Activated T-cell treated with anti-CD3 and anti-CD28 coated beads, Interleukin-2, amount 50 U/mL, for 24 hours (primary cell): ENCODE measurements around the gene TRAPPC3L.

ENCODE experiments used
- DNase-seq: peaks from one replicate; pipeline ENCODE4 v3.0.0-alpha.2; 2020
- H3K27ac Mint-ChIP-seq: 2 replicates; pipeline ENCODE4 v1.8.0; 2020; ENCODE audit warnings: mild to moderate bottlenecking, mixed read lengths
- H3K27me3 Mint-ChIP-seq: 2 replicates; pipeline ENCODE4 v1.8.0; 2020; ENCODE audit warnings: mixed read lengths
- H3K36me3 Mint-ChIP-seq: 2 replicates; pipeline ENCODE4 v1.8.0; 2020; ENCODE audit warnings: low read depth, mixed read lengths
- H3K4me1 Mint-ChIP-seq: 2 replicates; pipeline ENCODE4 v1.8.0; 2020; ENCODE audit warnings: low read depth, mixed read lengths
- H3K4me3 Mint-ChIP-seq: 2 replicates; pipeline ENCODE4 v1.8.0; 2020; ENCODE audit warnings: mild to moderate bottlenecking, moderate library complexity, mixed read lengths
- H3K9me3 Mint-ChIP-seq: 2 replicates; pipeline ENCODE4 v1.8.0; 2020; ENCODE audit warnings: mixed read lengths

TRAPPC3L gene

GRCh38 chr6:116564921-116565872, 19.7 kb upstream of the TRAPPC3L start:
- Mint-ChIP-seq H3K9me3 (no peaks in the 10 kb centered on the region), H3K4me3 (peak overlapping the region; percentile 8), H3K27ac (no peak overlapping the region), H3K4me1 (peaks cover 28% of the 10 kb centered on the region), H3K27me3 (peaks cover 17% of the 10 kb centered on the region), H3K36me3 (no peaks in the 10 kb centered on the region)
- peak; percentile 36 for DNase-seq

GRCh38 chr6:116564311-116564710, 18.8 kb upstream of the TRAPPC3L start:
- Mint-ChIP-seq H3K4me1 (peaks cover 19% of the 10 kb centered on the region), H3K4me3 (no peak overlapping the region), H3K27ac (no peak overlapping the region), H3K9me3 (no peaks in the 10 kb centered on the region), H3K27me3 (peaks cover 17% of the 10 kb centered on the region), H3K36me3 (no peaks in the 10 kb centered on the region)
- no peak for DNase-seq

GRCh38 chr6:116563830-116564229, 18.3 kb upstream of the TRAPPC3L start:
- no peaks in the 10 kb centered on the region for H3K9me3 Mint-ChIP-seq
- H3K27ac Mint-ChIP-seq = no peak overlapping the region
- H3K4me3 Mint-ChIP-seq = no peak overlapping the region
- peaks cover 17% of the 10 kb centered on the region for H3K27me3 Mint-ChIP-seq
- no peak for DNase-seq
- H3K4me1 Mint-ChIP-seq = peaks cover 14% of the 10 kb centered on the region
- H3K36me3 Mint-ChIP-seq = no peaks in the 10 kb centered on the region

- no peak overlapping the region for H3K4me3 Mint-ChIP-seq
- no peaks in the 10 kb centered on the region for H3K9me3 Mint-ChIP-seq
- H3K27ac Mint-ChIP-seq = no peak overlapping the region
- peaks cover 6% of the 10 kb centered on the region for H3K4me1 Mint-ChIP-seq
- H3K27me3 Mint-ChIP-seq = peaks cover 17% of the 10 kb centered on the region
- DNase-seq = no peak
- no peaks in the 10 kb centered on the region for H3K36me3 Mint-ChIP-seq
Measured at GRCh38 chr6:116562614-116563013, 17.1 kb upstream of the TRAPPC3L start.

- peaks cover 17% of the 10 kb centered on the region for H3K27me3 Mint-ChIP-seq
- no peak for DNase-seq
Measured at GRCh38 chr6:116562019-116562403, 16.5 kb upstream of the TRAPPC3L start.

GRCh38 chr6:116561377-116562018, 16.0 kb upstream of the TRAPPC3L start:
- H3K9me3 Mint-ChIP-seq = no peaks in the 10 kb centered on the region
- H3K4me3 Mint-ChIP-seq = no peak overlapping the region
- H3K27me3 Mint-ChIP-seq = peaks cover 17% of the 10 kb centered on the region
- peak; percentile 68 for DNase-seq
- H3K27ac Mint-ChIP-seq = no peak overlapping the region
- peaks cover 6% of the 10 kb centered on the region for H3K4me1 Mint-ChIP-seq
- no peaks in the 10 kb centered on the region for H3K36me3 Mint-ChIP-seq

More at GRCh38 chr6:116562019-116562403, 16.5 kb upstream of the TRAPPC3L start:
- Mint-ChIP-seq H3K4me3 (no peak overlapping the region), H3K36me3 (no peaks in the 10 kb centered on the region), H3K4me1 (peaks cover 6% of the 10 kb centered on the region), H3K27ac (no peak overlapping the region), H3K9me3 (no peaks in the 10 kb centered on the region)

DNA sequence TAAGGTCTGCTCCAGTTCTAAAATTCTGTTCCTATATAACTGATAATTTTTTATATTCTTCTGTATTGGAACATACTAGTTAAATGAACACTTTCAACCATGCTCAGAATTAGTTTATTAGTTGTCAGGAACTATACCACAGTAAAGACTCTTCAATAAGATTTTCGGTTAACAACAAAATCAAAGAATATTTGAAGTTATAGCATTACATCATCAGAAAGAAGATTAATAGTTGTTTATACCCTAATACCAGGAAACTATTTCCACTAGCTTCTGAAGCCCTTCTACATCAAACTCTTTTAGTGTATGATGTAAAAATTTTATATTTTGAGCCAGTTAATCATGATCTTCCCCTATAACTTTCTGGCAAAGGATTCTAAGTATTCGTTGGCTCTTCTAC, 14.6 kb upstream of the TRAPPC3L start:
- Mint-ChIP-seq H3K27ac (no peak overlapping the region), H3K4me3 (no peak overlapping the region), H3K9me3 (no peaks in the 10 kb centered on the region), H3K27me3 (peaks cover 17% of the 10 kb centered on the region), H3K36me3 (no peaks in the 10 kb centered on the region), H3K4me1 (peaks cover 6% of the 10 kb centered on the region)
- no peak for DNase-seq

GRCh38 chr6:116557893-116558292, 12.4 kb upstream of the TRAPPC3L start:
- Mint-ChIP-seq H3K4me3 (no peak overlapping the region), H3K27me3 (peaks cover 20% of the 10 kb centered on the region), H3K9me3 (no peaks in the 10 kb centered on the region), H3K36me3 (no peaks in the 10 kb centered on the region), H3K4me1 (peaks cover 2% of the 10 kb centered on the region), H3K27ac (no peak overlapping the region)
- no peak for DNase-seq

DNA sequence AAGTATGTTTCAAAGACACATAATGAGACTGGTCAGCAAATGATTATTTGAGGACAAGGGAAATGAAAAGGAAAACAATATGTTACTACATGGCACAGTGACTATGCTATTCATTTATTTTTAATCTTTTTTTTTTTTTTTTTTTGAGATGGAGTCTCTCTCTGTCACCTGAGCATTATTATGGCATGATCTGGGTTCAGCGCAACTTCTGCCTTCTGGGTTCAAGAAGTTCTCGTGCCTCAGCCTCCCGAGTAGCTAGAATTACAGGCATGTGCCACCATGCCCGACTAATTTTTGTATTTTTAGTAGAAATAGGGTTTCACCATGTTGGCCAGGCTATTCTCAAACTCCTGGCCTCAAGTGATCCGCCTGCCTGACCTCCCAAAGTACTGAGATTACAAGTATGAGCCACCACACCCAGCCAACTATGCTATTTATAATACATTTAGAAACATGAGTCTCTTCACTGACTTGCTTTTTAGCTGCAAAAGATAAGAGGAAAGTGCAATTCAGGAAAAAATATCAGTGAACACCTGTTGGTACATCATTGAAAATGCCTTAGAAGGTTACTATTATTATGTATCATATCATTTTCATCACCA, 11.4 kb upstream of the TRAPPC3L start:
- Mint-ChIP-seq H3K27ac (no peak overlapping the region), H3K36me3 (no peaks in the 10 kb centered on the region), H3K4me1 (peaks cover 2% of the 10 kb centered on the region), H3K9me3 (no peaks in the 10 kb centered on the region), H3K4me3 (no peak overlapping the region), H3K27me3 (peaks cover 13% of the 10 kb centered on the region)
- DNase-seq = no peak

- no peaks in the 10 kb centered on the region for H3K9me3 Mint-ChIP-seq
- no peaks in the 10 kb centered on the region for H3K4me1 Mint-ChIP-seq
- no peaks in the 10 kb centered on the region for H3K36me3 Mint-ChIP-seq
- H3K27ac Mint-ChIP-seq = no peak overlapping the region
- H3K4me3 Mint-ChIP-seq = no peak overlapping the region
- no peak for DNase-seq
- H3K27me3 Mint-ChIP-seq = peaks cover 10% of the 10 kb centered on the region
Measured at GRCh38 chr6:116556065-116556464, 10.6 kb upstream of the TRAPPC3L start.

DNA sequence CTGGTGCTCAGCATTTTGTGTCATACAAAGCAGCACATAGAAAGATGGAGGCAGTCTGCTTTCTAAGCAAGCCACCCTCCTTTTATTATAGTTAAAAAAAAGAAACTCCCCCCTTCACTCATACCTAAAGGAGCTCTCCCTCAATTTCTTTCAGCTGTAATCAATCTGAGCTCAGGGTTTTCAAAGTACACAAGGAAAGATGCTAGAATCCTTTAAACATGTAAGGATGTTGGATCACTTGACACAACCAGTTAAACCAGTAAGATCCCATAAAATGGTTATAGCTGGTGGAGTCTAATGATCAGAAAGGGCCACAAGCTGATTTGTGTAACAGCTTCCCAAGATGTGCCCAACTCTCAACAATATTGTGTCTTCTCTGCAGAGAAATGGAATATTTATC, 8.0 kb upstream of the TRAPPC3L start, which contains the start of gene CALHM4:
Gene CALHM4 (plus strand): TSS at position 301 of the 400 bp plus-strand sequence. CDS start 43 bp downstream, at position 344.
- no peak within 1 kb of the TSS for H3K27ac Mint-ChIP-seq
- no peaks in the 10 kb centered on the region for H3K9me3 Mint-ChIP-seq
- H3K4me1 Mint-ChIP-seq = no peaks in the 10 kb centered on the region
- H3K27me3 Mint-ChIP-seq = peaks cover 13% of the 10 kb centered on the region
- no peak for DNase-seq
- H3K4me3 Mint-ChIP-seq = no peak within 1 kb of the TSS
- no peaks in the 10 kb centered on the region for H3K36me3 Mint-ChIP-seq

- Mint-ChIP-seq H3K27ac (no peak overlapping the region), H3K4me1 (no peaks in the 10 kb centered on the region), H3K4me3 (no peak overlapping the region), H3K9me3 (no peaks in the 10 kb centered on the region), H3K36me3 (no peaks in the 10 kb centered on the region), H3K27me3 (peaks cover 17% of the 10 kb centered on the region)
- no peak for DNase-seq
Measured at GRCh38 chr6:116550796-116551195, 5.3 kb upstream of the TRAPPC3L start.

GRCh38 chr6:116547358-116547757, 1.9 kb upstream of the TRAPPC3L start:
- Mint-ChIP-seq H3K9me3 (no peaks in the 10 kb centered on the region), H3K4me3 (no peak overlapping the region), H3K27ac (no peak overlapping the region), H3K4me1 (no peaks in the 10 kb centered on the region), H3K36me3 (no peaks in the 10 kb centered on the region), H3K27me3 (peaks cover 16% of the 10 kb centered on the region)
- DNase-seq = no peak

DNA sequence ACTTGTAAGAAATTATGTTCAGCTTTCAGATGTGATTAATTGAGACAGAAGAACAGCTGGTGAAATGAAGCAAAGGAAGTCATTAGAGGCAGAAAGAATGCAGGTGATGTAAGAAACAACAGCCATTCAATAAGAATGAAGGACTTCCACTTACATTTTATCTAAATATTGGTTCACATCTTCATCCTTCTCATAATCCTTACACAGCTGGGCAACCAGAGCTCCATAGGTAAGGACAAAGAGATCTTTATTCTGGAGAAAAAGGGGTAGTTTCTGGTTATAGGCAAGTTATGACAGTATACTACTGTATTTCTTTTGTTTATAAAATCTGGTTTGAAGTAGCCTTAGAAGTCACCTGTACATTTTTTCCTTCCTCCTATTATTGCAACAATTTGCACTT, 2.3 kb downstream of the TRAPPC3L start:
- no peaks in the 10 kb centered on the region for H3K4me1 Mint-ChIP-seq
- DNase-seq = no peak
- no peaks in the 10 kb centered on the region for H3K36me3 Mint-ChIP-seq
- no peaks in the 10 kb centered on the region for H3K9me3 Mint-ChIP-seq
- no peak overlapping the region for H3K27ac Mint-ChIP-seq
- H3K27me3 Mint-ChIP-seq = peaks cover 33% of the 10 kb centered on the region
- H3K4me3 Mint-ChIP-seq = no peak overlapping the region

- Mint-ChIP-seq H3K27ac (no peak overlapping the region), H3K36me3 (no peaks in the 10 kb centered on the region), H3K9me3 (no peaks in the 10 kb centered on the region), H3K27me3 (peaks cover 33% of the 10 kb centered on the region), H3K4me3 (no peak overlapping the region), H3K4me1 (no peaks in the 10 kb centered on the region)
- no peak for DNase-seq
Measured at GRCh38 chr6:116542426-116542825, 3.1 kb downstream of the TRAPPC3L start.
